PC-9 (cell line): ENCODE results near the gene PTCRA. TPM values are rescaled to one million over a fixed set of nuclear protein-coding genes. Genes with fewer than 3 reads are reported as not detected.
A peak's percentile ranks its signal among the peaks of the same experiment; 100 is the strongest.

Experiments used
- BruUV-seq: library from RNA; stranded (reverse); fragments of 400-500 nt; replicated peaks from 2 replicates; lab custom pipeline; 2021; lab: Mats Ljungman, UMichigan
- CTCF ChIA-PET: fragments of 300-600 bp; sonication (Branson Sonifier 250); formaldehyde crosslinking; loops from one replicate; lab custom pipeline; 2022; ENCODE audit warnings: antibody characterized with exemption; lab: Charles Lee
- POLR2A ChIA-PET: fragments of 300-600 bp; sonication (Branson Sonifier 250); formaldehyde crosslinking; loops from one replicate; lab custom pipeline; 2022; ENCODE audit warnings: antibody characterized with exemption; ENCODE audit not compliant: unreplicated experiment; lab: Charles Lee
- DNase-seq, 2 experiments: peaks; one replicate each; pipeline versions ENCODE4 v3.0.0 to v3.0.0-alpha.2; 2015 to 2022; ENCODE audit warnings: mixed read lengths in 1 of 2
- H2AFZ ChIP-seq: fragments of 200-600 bp; sonication (generic); 2 replicates; pipeline ENCODE4 v1.8.1; 2017; ENCODE audit warnings: antibody characterized with exemption
- H3F3A ChIP-seq: fragments of 200-600 bp; sonication (generic); 2 replicates; pipeline ENCODE4 v1.8.1; 2017; ENCODE audit warnings: antibody characterized with exemption, mild to moderate bottlenecking, low read depth; ENCODE audit not compliant: insufficient read depth
- H3K27ac ChIP-seq: fragments of 200-600 bp; sonication (generic); 2 replicates; pipeline ENCODE4 v1.6.1; 2016; ENCODE audit warnings: mixed run types
- H3K27me3 ChIP-seq: fragments of 200-600 bp; sonication (generic); 2 replicates; pipeline ENCODE4 v1.6.1; 2016; ENCODE audit warnings: low read depth, mixed run types; ENCODE audit not compliant: insufficient read depth
- H3K36me3 ChIP-seq: fragments of 200-600 bp; sonication (generic); 2 replicates; pipeline ENCODE4 v1.6.1; 2016; ENCODE audit warnings: low read depth, mixed run types
- H3K4me1 ChIP-seq: fragments of 200-600 bp; sonication (generic); replicated peaks from 2 replicates; pipeline ENCODE4 v1.6.1; 2016; ENCODE audit warnings: mixed run types; ENCODE audit not compliant: insufficient read depth
- H3K4me2 ChIP-seq: fragments of 200-600 bp; sonication (generic); 2 replicates; pipeline ENCODE4 v1.6.1; 2017; ENCODE audit warnings: mixed run types
- H3K4me3 ChIP-seq: fragments of 200-600 bp; sonication (generic); 2 replicates; pipeline ENCODE4 v1.6.1; 2016; ENCODE audit warnings: mixed run types
- H3K79me2 ChIP-seq: fragments of 200-600 bp; sonication (generic); 2 replicates; pipeline ENCODE4 v1.6.1; 2017; ENCODE audit warnings: low read depth, mixed run types
- H3K9me2 ChIP-seq: fragments of 200-600 bp; sonication (generic); 2 replicates; pipeline ENCODE4 v1.8.1; 2017; ENCODE audit warnings: mild to moderate bottlenecking; ENCODE audit not compliant: insufficient read depth
- H3K9me3 ChIP-seq: fragments of 200-600 bp; sonication (generic); 2 replicates; pipeline ENCODE4 v1.8.1; 2016; ENCODE audit warnings: low read depth; ENCODE audit not compliant: insufficient read depth
- H4K20me1 ChIP-seq: fragments of 200-600 bp; sonication (generic); 2 replicates; pipeline ENCODE4 v1.8.1; 2017; ENCODE audit not compliant: insufficient read depth
- EZH2 ChIP-seq: fragments of 200-600 bp; sonication (generic); IDR thresholded peaks from 2 replicates; pipeline ENCODE4 v1.8.0; 2017; ENCODE audit warnings: antibody characterized with exemption, low read depth
- intact Hi-C: fragments of 100-400 bp; cut with micrococcal nuclease; formaldehyde crosslinking; loops from one replicate; pipeline ENCODE4 v1.10.0; 2022; ENCODE audit not compliant: unreplicated experiment
- total RNA-seq: library from RNA; stranded (reverse); gene quantifications from 2 replicates; pipeline ENCODE4 v1.2.3, GENCODE V29; 2021
- TF ChIP-seq, protein P1 (sequence below): fragments of 200-600 bp; sonication (generic); conservative IDR thresholded peaks from 2 replicates; pipeline ENCODE4 v1.6.1; 2017; ENCODE audit warnings: mixed run types, antibody characterized with exemption, mild to moderate bottlenecking, moderate library complexity

PTCRA gene
- total RNA-seq, 1 experiment from 2014 or later: not detected

DNA sequence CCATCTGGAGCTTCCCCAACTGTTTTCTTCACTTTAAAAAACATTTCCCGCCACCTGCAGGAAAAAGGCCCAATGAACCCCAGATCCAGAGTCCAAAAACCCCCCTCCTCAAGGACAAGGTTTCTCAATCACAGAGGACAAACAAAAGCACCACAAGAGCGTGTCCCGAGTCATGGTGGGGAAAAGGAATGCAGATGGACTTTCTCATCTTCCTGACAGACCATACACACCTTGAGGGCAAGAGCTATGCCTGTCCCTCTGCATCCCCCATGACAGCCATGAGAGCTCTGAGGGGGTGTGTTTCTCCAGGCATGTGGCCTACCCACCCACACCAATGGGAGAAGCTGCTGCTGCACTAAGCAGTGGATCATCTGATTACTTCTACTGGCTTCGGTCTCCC, 54.1 kb downstream of the PTCRA start:
- no TSS peak for BruUV-seq
- Histone ChIP-seq H2AFZ (no peak overlapping the region), H3K9me3 (no peaks in the 10 kb centered on the region), H3K27ac (no peak overlapping the region), H3K36me3 (no peaks in the 10 kb centered on the region; the same call in 1 of the 2 replicates), H3K9me2 (no peaks in the 10 kb centered on the region), H3K4me2 (peak overlapping the region; percentile 59; the same call in 1 of the 2 replicates), H3K4me1 (peaks cover 25% of the 10 kb centered on the region), H3K27me3 (no peaks in the 10 kb centered on the region), H3F3A (peaks cover 24% of the 10 kb centered on the region), H3K4me3 (no peak overlapping the region), H4K20me1 (no peaks in the 10 kb centered on the region), H3K79me2 (no peaks in the 10 kb centered on the region)
- intact Hi-C loops: no loop called here
- no peak for TF ChIP-seq EZH2
- TF ChIP-seq, protein P1, sequence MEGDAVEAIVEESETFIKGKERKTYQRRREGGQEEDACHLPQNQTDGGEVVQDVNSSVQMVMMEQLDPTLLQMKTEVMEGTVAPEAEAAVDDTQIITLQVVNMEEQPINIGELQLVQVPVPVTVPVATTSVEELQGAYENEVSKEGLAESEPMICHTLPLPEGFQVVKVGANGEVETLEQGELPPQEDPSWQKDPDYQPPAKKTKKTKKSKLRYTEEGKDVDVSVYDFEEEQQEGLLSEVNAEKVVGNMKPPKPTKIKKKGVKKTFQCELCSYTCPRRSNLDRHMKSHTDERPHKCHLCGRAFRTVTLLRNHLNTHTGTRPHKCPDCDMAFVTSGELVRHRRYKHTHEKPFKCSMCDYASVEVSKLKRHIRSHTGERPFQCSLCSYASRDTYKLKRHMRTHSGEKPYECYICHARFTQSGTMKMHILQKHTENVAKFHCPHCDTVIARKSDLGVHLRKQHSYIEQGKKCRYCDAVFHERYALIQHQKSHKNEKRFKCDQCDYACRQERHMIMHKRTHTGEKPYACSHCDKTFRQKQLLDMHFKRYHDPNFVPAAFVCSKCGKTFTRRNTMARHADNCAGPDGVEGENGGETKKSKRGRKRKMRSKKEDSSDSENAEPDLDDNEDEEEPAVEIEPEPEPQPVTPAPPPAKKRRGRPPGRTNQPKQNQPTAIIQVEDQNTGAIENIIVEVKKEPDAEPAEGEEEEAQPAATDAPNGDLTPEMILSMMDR: no peak
- ChIA-PET CTCF (no interaction called here), POLR2A (interaction anchor here (0.6 to 0.7 kb wide), 3 partner anchors 10 to 556 kb away, joined by 3 to 4 read pairs (median 3); no protein-coding TSS in a partner anchor)
- DNase-seq: no peak

DNA sequence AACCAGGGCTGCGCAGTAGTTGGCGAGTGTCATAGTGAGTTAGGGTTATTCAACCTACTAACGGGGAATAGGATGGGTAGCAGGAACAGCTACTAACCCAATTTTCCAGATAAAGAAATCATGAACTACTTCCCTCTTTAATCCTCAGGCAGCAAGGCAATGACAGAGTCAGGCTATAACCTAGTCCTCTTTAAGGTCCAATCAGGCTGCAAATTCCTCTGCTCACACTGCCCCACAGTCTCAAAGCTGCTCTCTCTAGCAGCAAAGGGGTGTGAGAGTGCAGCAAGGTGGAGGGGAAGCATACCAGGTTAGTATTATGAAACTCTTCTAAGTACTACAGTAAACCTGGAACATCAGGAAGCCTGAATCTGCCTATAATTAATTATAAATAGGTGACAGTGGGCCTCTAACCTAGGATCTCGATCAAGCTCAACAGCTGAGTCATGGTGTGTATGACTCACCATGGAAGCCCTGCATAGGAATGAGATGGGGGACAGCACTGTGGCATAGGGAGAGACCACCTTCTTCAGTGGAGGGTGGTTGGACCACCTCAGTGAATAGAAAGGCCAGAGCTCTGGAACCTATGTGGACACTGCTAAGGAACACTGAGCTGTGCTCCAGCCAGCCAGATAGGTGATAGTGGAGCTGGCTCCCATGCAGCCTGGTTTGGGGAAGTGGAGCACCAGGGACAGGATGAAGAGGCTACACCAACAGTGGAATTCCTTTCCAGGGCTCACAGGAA, 55.2 kb downstream of the PTCRA start:
- Histone ChIP-seq H3K9me2 (no peaks in the 10 kb centered on the region), H3K9me3 (no peaks in the 10 kb centered on the region), H3K36me3 (no peaks in the 10 kb centered on the region; the same call in 1 of the 2 replicates), H4K20me1 (no peaks in the 10 kb centered on the region), H3K4me2 (peak overlapping the region; percentile 59), H3K27ac (peak overlapping the region; percentile 66), H3K27me3 (no peaks in the 10 kb centered on the region), H3K4me3 (no peak overlapping the region; the same call in 1 of the 2 replicates), H3K4me1 (peaks cover 25% of the 10 kb centered on the region), H2AFZ (no peak overlapping the region), H3F3A (peaks cover 33% of the 10 kb centered on the region), H3K79me2 (no peaks in the 10 kb centered on the region)
- CTCF ChIA-PET: no interaction called here
- peak; percentile 21 to 70 for DNase-seq
- intact Hi-C loops: no loop called here
- BruUV-seq: no TSS peak
- TF ChIP-seq, protein P1: no peak
- no peak for TF ChIP-seq EZH2
- POLR2A ChIA-PET: interaction anchor here (0.7 kb wide), 1 partner anchor 13 kb away, joined by 6 read pairs; the partner anchor contains the start of gene PPP2R5D

DNA sequence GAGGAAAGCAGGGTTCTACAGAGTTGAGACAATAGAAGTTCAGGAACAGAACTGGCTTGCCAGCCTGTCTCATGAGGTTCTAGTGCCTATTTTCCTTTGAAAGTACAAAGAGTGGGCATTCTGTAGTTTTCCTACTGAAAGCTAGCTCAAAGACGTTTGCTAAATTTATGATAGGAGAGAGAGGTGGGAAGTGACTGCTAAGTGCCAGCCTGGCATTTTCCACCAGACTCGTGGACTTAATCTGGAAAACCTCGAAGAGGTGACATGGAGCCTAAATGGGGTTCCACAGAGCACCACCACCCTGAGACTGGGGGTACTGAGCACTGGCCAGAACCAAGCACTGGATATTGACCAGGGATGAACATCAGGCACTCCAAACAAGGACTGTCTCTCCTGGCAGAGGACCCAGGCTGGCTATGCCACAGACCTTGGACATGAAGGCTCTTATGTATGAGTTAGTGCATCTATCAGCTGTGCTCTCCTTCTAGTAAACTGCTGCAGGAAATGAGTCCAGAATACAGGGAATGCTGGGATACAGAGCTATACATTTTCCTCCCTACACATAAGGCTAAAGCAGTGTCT, 56.0 kb downstream of the PTCRA start:
- Histone ChIP-seq H3K4me1 (peaks cover 30% of the 10 kb centered on the region), H3K27ac (peak overlapping the region; percentile 66), H4K20me1 (no peaks in the 10 kb centered on the region), H3K4me3 (no peak overlapping the region), H3F3A (peaks cover 39% of the 10 kb centered on the region), H3K36me3 (peaks cover 6% of the 10 kb centered on the region; the same call in 1 of the 2 replicates), H2AFZ (no peak overlapping the region), H3K9me3 (no peaks in the 10 kb centered on the region), H3K27me3 (no peaks in the 10 kb centered on the region), H3K9me2 (no peaks in the 10 kb centered on the region), H3K4me2 (no peak overlapping the region), H3K79me2 (peaks cover 7% of the 10 kb centered on the region)
- no TSS peak for BruUV-seq
- ChIA-PET POLR2A (no interaction called here), CTCF (no interaction called here)
- DNase-seq: no peak
- intact Hi-C loops: no loop called here
- no peak for TF ChIP-seq EZH2
- TF ChIP-seq, protein P1: no peak
